GM18502 (cell line): Measurements from ENCODE around the gene BTD.

Experiments used
- ATAC-seq: cut with Tn5 transposase; IDR thresholded peaks from one replicate; pipeline ENCODE4 v1.9.1; 2021; ENCODE audit warnings: mild to moderate bottlenecking; ENCODE audit not compliant: unreplicated experiment, poor library complexity

The BTD gene

GRCh38 chr3:15601399-15602145, at the start of gene BTD, which contains the start of gene HACL1:
BTD (plus strand) TSS chr3:15601745; CDS start chr3:15635440, 33,695 bp downstream.
HACL1 (minus strand) TSS chr3:15601569; CDS start chr3:15601463, 106 bp downstream.
- ATAC-seq: peak; percentile 93

GRCh38 chr3:15551902-15552301, 49.6 kb upstream of the BTD start:
- ATAC-seq: no peak

GRCh38 chr3:15553749-15554148, 47.8 kb upstream of the BTD start:
- ATAC-seq: no peak

- ATAC-seq: peak; percentile 86
Observed at GRCh38 chr3:15556512-15556911, 45.0 kb upstream of the BTD start.

- peak; percentile 70 for ATAC-seq
Observed at GRCh38 chr3:15557511-15557946, 44.0 kb upstream of the BTD start.

GRCh38 chr3:15558581-15558980, 43.0 kb upstream of the BTD start:
- ATAC-seq: no peak

GRCh38 chr3:15562560-15562959, 39.0 kb upstream of the BTD start:
- no peak for ATAC-seq

GRCh38 chr3:15563190-15563589, 38.4 kb upstream of the BTD start:
- ATAC-seq: no peak

- ATAC-seq: no peak
Observed at GRCh38 chr3:15572138-15572537, 29.4 kb upstream of the BTD start.

- ATAC-seq: no peak
Observed at GRCh38 chr3:15575446-15575845, 26.1 kb upstream of the BTD start.

GRCh38 chr3:15576475-15576874, 25.1 kb upstream of the BTD start:
- ATAC-seq: no peak

- no peak for ATAC-seq
Observed at GRCh38 chr3:15578289-15578867, 23.2 kb upstream of the BTD start.

- ATAC-seq: no peak
Observed at GRCh38 chr3:15579051-15579450, 22.5 kb upstream of the BTD start.

GRCh38 chr3:15581471-15582394, 19.8 kb upstream of the BTD start:
- no peak for ATAC-seq

- no peak for ATAC-seq
Observed at GRCh38 chr3:15585111-15585845, 16.3 kb upstream of the BTD start.

- no peak for ATAC-seq
Observed at GRCh38 chr3:15591242-15591641, 10.3 kb upstream of the BTD start.

GRCh38 chr3:15591928-15592327, 9.6 kb upstream of the BTD start:
- no peak for ATAC-seq

- no peak for ATAC-seq
Observed at GRCh38 chr3:15592968-15593367, 8.6 kb upstream of the BTD start.

GRCh38 chr3:15595955-15596354, 5.6 kb upstream of the BTD start:
- no peak for ATAC-seq

- ATAC-seq: peak; percentile 20
Observed at GRCh38 chr3:15601046-15601398, 523 bp upstream of the BTD start.
